ENCODE results near the gene SLX4. TPM values are rescaled to one million over a fixed set of nuclear protein-coding genes. Genes with fewer than 3 reads are reported as not detected.

SLX4 gene
- total RNA-seq, 2 experiments from 2014 or later = 10.7 to 11.7 TPM

GRCh38 chr16:3595521-3596021, 15.8 kb downstream of the SLX4 start:
- no peak for ATAC-seq
- POLR2A ChIA-PET = no interaction called here
- no peaks in the 10 kb centered on the region for H3K4me1 Mint-ChIP-seq
- peaks cover 18% of the 10 kb centered on the region for H3K36me3 Mint-ChIP-seq (ENCODE audit: low read depth)
- CTCF ChIA-PET = interaction anchor here (1.0 kb wide), 1 partner anchor 67 kb away, joined by 3 read pairs; no protein-coding TSS in a partner anchor
- no peak for DNase-seq
- H3K27ac Mint-ChIP-seq = no peak overlapping the region
- no peak overlapping the region for H3K4me3 Mint-ChIP-seq
- H3K27me3 Mint-ChIP-seq = no peaks in the 10 kb centered on the region
- H3K9me3 Mint-ChIP-seq (ENCODE audit: low read depth) = no peaks in the 10 kb centered on the region
- intact Hi-C loops (cut with DNase I, micrococcal nuclease) = no loop called here

GRCh38 chr16:3595110-3595486, 16.3 kb downstream of the SLX4 start:
- intact Hi-C loops (cut with DNase I, micrococcal nuclease) = no loop called here
- Mint-ChIP-seq H3K36me3 (ENCODE audit: low read depth) (peaks cover 16% of the 10 kb centered on the region), H3K27me3 (no peaks in the 10 kb centered on the region), H3K9me3 (ENCODE audit: low read depth) (no peaks in the 10 kb centered on the region), H3K4me1 (no peaks in the 10 kb centered on the region), H3K4me3 (no peak overlapping the region), H3K27ac (no peak overlapping the region)
- DNase-seq (no peak), ATAC-seq (no peak)
- ChIA-PET CTCF (interaction anchor here (1.0 kb wide), 1 partner anchor 67 kb away, joined by 3 read pairs; no protein-coding TSS in a partner anchor), POLR2A (no interaction called here)

GRCh38 chr16:3594316-3595109, 16.9 kb downstream of the SLX4 start:
- CTCF ChIA-PET = no interaction called here
- POLR2A ChIA-PET = no interaction called here
- H3K36me3 Mint-ChIP-seq (ENCODE audit: low read depth) = peaks cover 10% of the 10 kb centered on the region

GRCh38 chr16:3592559-3592958, 18.8 kb downstream of the SLX4 start:
- Mint-ChIP-seq H3K4me1 (no peaks in the 10 kb centered on the region), H3K9me3 (ENCODE audit: low read depth) (no peaks in the 10 kb centered on the region), H3K4me3 (no peak overlapping the region), H3K36me3 (ENCODE audit: low read depth) (peaks cover 10% of the 10 kb centered on the region), H3K27me3 (no peaks in the 10 kb centered on the region), H3K27ac (no peak overlapping the region)
- intact Hi-C loops (cut with DNase I, micrococcal nuclease) = no loop called here
- no peak for DNase-seq
- ChIA-PET CTCF (no interaction called here), POLR2A (no interaction called here)
- no peak for ATAC-seq

More at GRCh38 chr16:3594316-3595109, 16.9 kb downstream of the SLX4 start:
- H3K4me1 Mint-ChIP-seq = no peaks in the 10 kb centered on the region
- no peak overlapping the region for H3K27ac Mint-ChIP-seq
- intact Hi-C loops (cut with DNase I, micrococcal nuclease) = no loop called here
- no peak overlapping the region for H3K4me3 Mint-ChIP-seq
- no peaks in the 10 kb centered on the region for H3K9me3 Mint-ChIP-seq (ENCODE audit: low read depth)
- no peak for ATAC-seq
- no peak for DNase-seq
- H3K27me3 Mint-ChIP-seq = no peaks in the 10 kb centered on the region

GRCh38 chr16:3591991-3592390, 19.4 kb downstream of the SLX4 start:
- Mint-ChIP-seq H3K9me3 (ENCODE audit: low read depth) (no peaks in the 10 kb centered on the region), H3K27me3 (no peaks in the 10 kb centered on the region), H3K4me3 (no peak overlapping the region), H3K27ac (no peak overlapping the region), H3K36me3 (ENCODE audit: low read depth) (peaks cover 10% of the 10 kb centered on the region), H3K4me1 (no peaks in the 10 kb centered on the region)
- ATAC-seq = no peak
- intact Hi-C loops (cut with DNase I, micrococcal nuclease) = no loop called here
- CTCF ChIA-PET = no interaction called here
- no peak for DNase-seq
- POLR2A ChIA-PET = no interaction called here

GRCh38 chr16:3591436-3591803, 20.0 kb downstream of the SLX4 start:
- no peak overlapping the region for H3K4me3 Mint-ChIP-seq
- CTCF ChIA-PET = no interaction called here
- H3K27me3 Mint-ChIP-seq = no peaks in the 10 kb centered on the region
- POLR2A ChIA-PET = no interaction called here
- intact Hi-C loops (cut with DNase I, micrococcal nuclease) = no loop called here
- no peak overlapping the region for H3K27ac Mint-ChIP-seq
- no peak for ATAC-seq
- no peaks in the 10 kb centered on the region for H3K4me1 Mint-ChIP-seq
- DNase-seq = no peak
- H3K9me3 Mint-ChIP-seq (ENCODE audit: low read depth) = no peaks in the 10 kb centered on the region
- peaks cover 10% of the 10 kb centered on the region for H3K36me3 Mint-ChIP-seq (ENCODE audit: low read depth)

GRCh38 chr16:3590736-3591435, 20.5 kb downstream of the SLX4 start:
- H3K27me3 Mint-ChIP-seq = no peaks in the 10 kb centered on the region
- H3K27ac Mint-ChIP-seq = no peak overlapping the region
- H3K36me3 Mint-ChIP-seq (ENCODE audit: low read depth) = peaks cover 10% of the 10 kb centered on the region
- peaks cover 2% of the 10 kb centered on the region for H3K4me1 Mint-ChIP-seq
- DNase-seq = no peak
- intact Hi-C loops (cut with DNase I, micrococcal nuclease) = no loop called here
- CTCF ChIA-PET = no interaction called here
- H3K4me3 Mint-ChIP-seq = no peak overlapping the region
- ATAC-seq = no peak
- POLR2A ChIA-PET = no interaction called here
- no peaks in the 10 kb centered on the region for H3K9me3 Mint-ChIP-seq (ENCODE audit: low read depth)

GRCh38 chr16:3589991-3590701, 21.3 kb downstream of the SLX4 start:
- DNase-seq (no peak), ATAC-seq (no peak)
- POLR2A ChIA-PET = no interaction called here
- H3K9me3 Mint-ChIP-seq (ENCODE audit: low read depth) = no peaks in the 10 kb centered on the region
- no peak overlapping the region for H3K27ac Mint-ChIP-seq
- no peak overlapping the region for H3K4me3 Mint-ChIP-seq
- intact Hi-C loops (cut with DNase I, micrococcal nuclease) = no loop called here
- CTCF ChIA-PET = no interaction called here
- H3K36me3 Mint-ChIP-seq (ENCODE audit: low read depth) = peaks cover 8% of the 10 kb centered on the region
- H3K4me1 Mint-ChIP-seq = peaks cover 6% of the 10 kb centered on the region
- H3K27me3 Mint-ChIP-seq = no peaks in the 10 kb centered on the region

- H3K4me1 Mint-ChIP-seq = peaks cover 6% of the 10 kb centered on the region
- POLR2A ChIA-PET = no interaction called here
- H3K27ac Mint-ChIP-seq = no peak overlapping the region
- ATAC-seq (no peak), DNase-seq (no peak)
- H3K4me3 Mint-ChIP-seq = no peak overlapping the region
- no peaks in the 10 kb centered on the region for H3K9me3 Mint-ChIP-seq (ENCODE audit: low read depth)
- CTCF ChIA-PET = no interaction called here
- H3K27me3 Mint-ChIP-seq = no peaks in the 10 kb centered on the region
- intact Hi-C loops (cut with DNase I, micrococcal nuclease) = no loop called here
- H3K36me3 Mint-ChIP-seq (ENCODE audit: low read depth) = peaks cover 8% of the 10 kb centered on the region
These were observed 21.9 kb downstream of the SLX4 start for GRCh38 chr16:3589441-3589921.

GRCh38 chr16:3589001-3589400, 22.4 kb downstream of the SLX4 start:
- H3K27me3 Mint-ChIP-seq = no peaks in the 10 kb centered on the region
- H3K27ac Mint-ChIP-seq = no peak overlapping the region
- POLR2A ChIA-PET = no interaction called here
- peaks cover 6% of the 10 kb centered on the region for H3K4me1 Mint-ChIP-seq
- H3K36me3 Mint-ChIP-seq (ENCODE audit: low read depth) = peaks cover 7% of the 10 kb centered on the region
- CTCF ChIA-PET = no interaction called here
- H3K4me3 Mint-ChIP-seq = no peak overlapping the region
- intact Hi-C loops (cut with DNase I, micrococcal nuclease) = no loop called here
- no peak for ATAC-seq
- H3K9me3 Mint-ChIP-seq (ENCODE audit: low read depth) = no peaks in the 10 kb centered on the region
- DNase-seq = no peak

- peaks cover 11% of the 10 kb centered on the region for H3K36me3 Mint-ChIP-seq (ENCODE audit: low read depth)
- ChIA-PET CTCF (no interaction called here), POLR2A (no interaction called here)
- H3K9me3 Mint-ChIP-seq (ENCODE audit: low read depth) = no peaks in the 10 kb centered on the region
- intact Hi-C loops (cut with DNase I, micrococcal nuclease) = no loop called here
- no peaks in the 10 kb centered on the region for H3K27me3 Mint-ChIP-seq
- H3K4me1 Mint-ChIP-seq = peaks cover 6% of the 10 kb centered on the region
- DNase-seq (no peak), ATAC-seq (no peak)
- H3K4me3 Mint-ChIP-seq = no peak overlapping the region
- no peak overlapping the region for H3K27ac Mint-ChIP-seq
These were observed 23.8 kb downstream of the SLX4 start for GRCh38 chr16:3587547-3588110.
